Measurements from ENCODE around the gene PRR30. TPM values are rescaled to one million over a fixed set of nuclear protein-coding genes. Genes with fewer than 3 reads are reported as not detected.

The PRR30 gene
- total RNA-seq, 1 experiment from 2014 or later = not detected

DNA sequence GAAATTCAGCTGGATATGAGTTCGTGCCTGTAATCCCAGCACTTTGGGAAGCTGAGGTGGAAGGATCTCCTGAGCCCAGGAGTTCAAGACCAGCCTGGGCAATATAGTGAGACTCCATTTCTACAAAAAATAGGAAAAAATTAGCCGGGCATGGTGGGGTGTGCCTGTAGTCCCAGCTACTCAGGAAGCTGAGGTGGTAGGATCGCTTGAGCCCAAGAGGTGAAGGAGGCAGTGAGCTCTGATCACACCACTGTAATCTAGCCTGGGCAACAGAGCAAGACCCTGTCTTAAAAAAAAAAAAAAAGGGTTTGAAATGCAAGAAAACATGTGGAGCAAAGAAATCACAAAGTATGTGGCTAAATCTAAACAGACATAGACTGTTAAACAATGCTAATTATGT, 30.1 kb downstream of the PRR30 start:
- Histone ChIP-seq H3K27me3 (ENCODE audit: insufficient read depth, low read length) (no peaks in the 10 kb centered on the region), H3K9me3 (ENCODE audit: control insufficient read depth in 1 of 2, insufficient read depth in 1 of 2, low read depth in 1 of 2, low read length in 2 of 2) (no peaks in the 10 kb centered on the region), H3K9ac (ENCODE audit: low read length) (no peak overlapping the region), H4K20me1 (ENCODE audit: insufficient read depth) (no peaks in the 10 kb centered on the region), H3K4me1 (ENCODE audit: control insufficient read depth in 1 of 2, insufficient read depth in 2 of 2, low read length in 2 of 2) (no peaks in the 10 kb centered on the region), H3K4me2 (ENCODE audit: low read length) (no peak overlapping the region), H3K4me3 (replicated peaks in 1 of 2; ENCODE audit: low read depth in 1 of 2, low read length in 2 of 2) (no peak overlapping the region), H3K36me3 (ENCODE audit: control insufficient read depth in 1 of 2, insufficient read depth in 2 of 2, low read length in 2 of 2) (no peaks in the 10 kb centered on the region), H3K27ac (ENCODE audit: low read depth, low read length) (no peak overlapping the region), H2AFZ (ENCODE audit: low read depth, low read length, poor library complexity, severe bottlenecking) (no peak overlapping the region), H3K9me2 (ENCODE audit: insufficient read depth) (no peaks in the 10 kb centered on the region), H3K79me2 (ENCODE audit: insufficient read depth, low read length) (no peaks in the 10 kb centered on the region)
- BruUV-seq (replicated peaks) = no TSS peak
- POLR2A ChIA-PET = no interaction called here
- CTCF ChIA-PET = interaction anchor here (1.4 kb wide), 2 partner anchors 23 to 83 kb away, joined by 4 read pairs; partner anchors contain the start of gene KHK
- TF ChIP-seq FOSL1 (IDR thresholded peaks at IDR 0.05; ENCODE audit: low read depth) (no peak), EZH2phosphoT487 (IDR thresholded peaks at IDR 0.05; ENCODE audit: borderline replicate concordance) (no peak), ELF1 (IDR thresholded peaks at IDR 0.05; ENCODE audit: borderline replicate concordance, low read depth) (no peak), SRF (IDR thresholded peaks at IDR 0.05; ENCODE audit: low read depth) (no peak), POLR2A (IDR thresholded peaks at IDR 0.05; ENCODE audit: borderline replicate concordance, extremely low read depth, insufficient read depth, insufficient read length) (no peak), YY1 (IDR thresholded peaks at IDR 0.05; ENCODE audit: extremely low read depth, insufficient replicate concordance, low read depth, low read length) (no peak), SIN3A (IDR thresholded peaks at IDR 0.05; ENCODE audit: low read depth) (no peak), SP1 (IDR thresholded peaks at IDR 0.05; ENCODE audit: low read depth) (no peak), ZNF274 (IDR thresholded peaks at IDR 0.05; ENCODE audit: low read depth, low read length) (no peak), EGR1 (IDR thresholded peaks at IDR 0.05; ENCODE audit: low read depth) (no peak), RAD21 (IDR thresholded peaks at IDR 0.05; ENCODE audit: low read depth) (no peak)
- TF ChIP-seq, protein P1, sequence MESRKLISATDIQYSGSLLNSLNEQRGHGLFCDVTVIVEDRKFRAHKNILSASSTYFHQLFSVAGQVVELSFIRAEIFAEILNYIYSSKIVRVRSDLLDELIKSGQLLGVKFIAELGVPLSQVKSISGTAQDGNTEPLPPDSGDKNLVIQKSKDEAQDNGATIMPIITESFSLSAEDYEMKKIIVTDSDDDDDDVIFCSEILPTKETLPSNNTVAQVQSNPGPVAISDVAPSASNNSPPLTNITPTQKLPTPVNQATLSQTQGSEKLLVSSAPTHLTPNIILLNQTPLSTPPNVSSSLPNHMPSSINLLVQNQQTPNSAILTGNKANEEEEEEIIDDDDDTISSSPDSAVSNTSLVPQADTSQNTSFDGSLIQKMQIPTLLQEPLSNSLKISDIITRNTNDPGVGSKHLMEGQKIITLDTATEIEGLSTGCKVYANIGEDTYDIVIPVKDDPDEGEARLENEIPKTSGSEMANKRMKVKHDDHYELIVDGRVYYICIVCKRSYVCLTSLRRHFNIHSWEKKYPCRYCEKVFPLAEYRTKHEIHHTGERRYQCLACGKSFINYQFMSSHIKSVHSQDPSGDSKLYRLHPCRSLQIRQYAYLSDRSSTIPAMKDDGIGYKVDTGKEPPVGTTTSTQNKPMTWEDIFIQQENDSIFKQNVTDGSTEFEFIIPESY (IDR thresholded peaks at IDR 0.05; ENCODE audit: extremely low read depth, insufficient replicate concordance, low read length) = no peak
- TF ChIP-seq, protein P2, sequence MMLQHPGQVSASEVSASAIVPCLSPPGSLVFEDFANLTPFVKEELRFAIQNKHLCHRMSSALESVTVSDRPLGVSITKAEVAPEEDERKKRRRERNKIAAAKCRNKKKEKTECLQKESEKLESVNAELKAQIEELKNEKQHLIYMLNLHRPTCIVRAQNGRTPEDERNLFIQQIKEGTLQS (IDR thresholded peaks at IDR 0.05) = no peak
- TF ChIP-seq, protein P3, sequence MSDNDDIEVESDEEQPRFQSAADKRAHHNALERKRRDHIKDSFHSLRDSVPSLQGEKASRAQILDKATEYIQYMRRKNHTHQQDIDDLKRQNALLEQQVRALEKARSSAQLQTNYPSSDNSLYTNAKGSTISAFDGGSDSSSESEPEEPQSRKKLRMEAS (IDR thresholded peaks at IDR 0.05) = no peak
- TF ChIP-seq, protein P4, sequence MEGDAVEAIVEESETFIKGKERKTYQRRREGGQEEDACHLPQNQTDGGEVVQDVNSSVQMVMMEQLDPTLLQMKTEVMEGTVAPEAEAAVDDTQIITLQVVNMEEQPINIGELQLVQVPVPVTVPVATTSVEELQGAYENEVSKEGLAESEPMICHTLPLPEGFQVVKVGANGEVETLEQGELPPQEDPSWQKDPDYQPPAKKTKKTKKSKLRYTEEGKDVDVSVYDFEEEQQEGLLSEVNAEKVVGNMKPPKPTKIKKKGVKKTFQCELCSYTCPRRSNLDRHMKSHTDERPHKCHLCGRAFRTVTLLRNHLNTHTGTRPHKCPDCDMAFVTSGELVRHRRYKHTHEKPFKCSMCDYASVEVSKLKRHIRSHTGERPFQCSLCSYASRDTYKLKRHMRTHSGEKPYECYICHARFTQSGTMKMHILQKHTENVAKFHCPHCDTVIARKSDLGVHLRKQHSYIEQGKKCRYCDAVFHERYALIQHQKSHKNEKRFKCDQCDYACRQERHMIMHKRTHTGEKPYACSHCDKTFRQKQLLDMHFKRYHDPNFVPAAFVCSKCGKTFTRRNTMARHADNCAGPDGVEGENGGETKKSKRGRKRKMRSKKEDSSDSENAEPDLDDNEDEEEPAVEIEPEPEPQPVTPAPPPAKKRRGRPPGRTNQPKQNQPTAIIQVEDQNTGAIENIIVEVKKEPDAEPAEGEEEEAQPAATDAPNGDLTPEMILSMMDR (IDR thresholded peaks at IDR 0.05 in 2 of 3, conservative IDR thresholded peaks at IDR 0.05 in 1 of 3; ENCODE audit: borderline replicate concordance in 1 of 3, insufficient read depth in 1 of 3, low read depth in 2 of 3, low read length in 2 of 3) = no peak
- TF ChIP-seq, protein P5, sequence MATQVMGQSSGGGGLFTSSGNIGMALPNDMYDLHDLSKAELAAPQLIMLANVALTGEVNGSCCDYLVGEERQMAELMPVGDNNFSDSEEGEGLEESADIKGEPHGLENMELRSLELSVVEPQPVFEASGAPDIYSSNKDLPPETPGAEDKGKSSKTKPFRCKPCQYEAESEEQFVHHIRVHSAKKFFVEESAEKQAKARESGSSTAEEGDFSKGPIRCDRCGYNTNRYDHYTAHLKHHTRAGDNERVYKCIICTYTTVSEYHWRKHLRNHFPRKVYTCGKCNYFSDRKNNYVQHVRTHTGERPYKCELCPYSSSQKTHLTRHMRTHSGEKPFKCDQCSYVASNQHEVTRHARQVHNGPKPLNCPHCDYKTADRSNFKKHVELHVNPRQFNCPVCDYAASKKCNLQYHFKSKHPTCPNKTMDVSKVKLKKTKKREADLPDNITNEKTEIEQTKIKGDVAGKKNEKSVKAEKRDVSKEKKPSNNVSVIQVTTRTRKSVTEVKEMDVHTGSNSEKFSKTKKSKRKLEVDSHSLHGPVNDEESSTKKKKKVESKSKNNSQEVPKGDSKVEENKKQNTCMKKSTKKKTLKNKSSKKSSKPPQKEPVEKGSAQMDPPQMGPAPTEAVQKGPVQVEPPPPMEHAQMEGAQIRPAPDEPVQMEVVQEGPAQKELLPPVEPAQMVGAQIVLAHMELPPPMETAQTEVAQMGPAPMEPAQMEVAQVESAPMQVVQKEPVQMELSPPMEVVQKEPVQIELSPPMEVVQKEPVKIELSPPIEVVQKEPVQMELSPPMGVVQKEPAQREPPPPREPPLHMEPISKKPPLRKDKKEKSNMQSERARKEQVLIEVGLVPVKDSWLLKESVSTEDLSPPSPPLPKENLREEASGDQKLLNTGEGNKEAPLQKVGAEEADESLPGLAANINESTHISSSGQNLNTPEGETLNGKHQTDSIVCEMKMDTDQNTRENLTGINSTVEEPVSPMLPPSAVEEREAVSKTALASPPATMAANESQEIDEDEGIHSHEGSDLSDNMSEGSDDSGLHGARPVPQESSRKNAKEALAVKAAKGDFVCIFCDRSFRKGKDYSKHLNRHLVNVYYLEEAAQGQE (IDR thresholded peaks at IDR 0.05; ENCODE audit: low read depth) = no peak
- ATAC-seq (no peak), DNase-seq (ENCODE audit: low read depth, low spot score) (no peak)
- intact Hi-C loops (cut with micrococcal nuclease) = no loop called here
- RAD21 ChIA-PET (ENCODE audit: low non-redundant PET in 1 of 2, low total read pairs in 2 of 2, uncharacterized antibody in 2 of 2, unreplicated experiment in 2 of 2) = no interaction called here

Data from HCT116 (cell line).